ENCODE results near the gene CBLB. TPM values are rescaled to one million over a fixed set of nuclear protein-coding genes. Genes with fewer than 3 reads are reported as not detected.

Gene CBLB
- total and polyA plus RNA-seq, 2 of the 4 experiments (the other 2 are of a cell fraction): 10.1 to 20.1 TPM

GRCh38 chr3:105662306-105662705, 206.5 kb downstream of the CBLB start:
- peak overlapping the region; percentile 81; the same call in 1 of the 2 replicates for H2BK120ac ChIP-seq (ENCODE audit: low read depth, low read length)
- no peak overlapping the region for H2AK9ac ChIP-seq (replicated peaks; ENCODE audit: low read depth, low read length, poor library complexity)
- POLR2A ChIA-PET (ENCODE audit: unreplicated experiment): no interaction called here
- H3K36me3 ChIP-seq (ENCODE audit: control insufficient read depth, insufficient read depth, low read length): peaks cover 6% of the 10 kb centered on the region
- H3K4me1 ChIP-seq (ENCODE audit: control insufficient read depth, insufficient read depth, low read length): peaks cover 2% of the 10 kb centered on the region; the same call in 1 of the 2 replicates
- intact Hi-C loops (cut with micrococcal nuclease) (loop anchor here (10.0 kb wide), 1 partner anchor 1388 kb away; no protein-coding TSS in a partner anchor), dilution Hi-C loops (cut with HindIII; ENCODE audit: low sequenced_read_pairs, unreplicated experiment) (no loop called here), in situ Hi-C loops (cut with MboI; ENCODE audit: low sequenced_read_pairs) (no loop called here)
- no peak overlapping the region for H2BK20ac ChIP-seq (ENCODE audit: low read depth, low read length)
- H2BK5ac ChIP-seq (ENCODE audit: low read depth, low read length, poor library complexity, severe bottlenecking): peak overlapping the region; percentile 60
- H2AFZ ChIP-seq (replicated peaks; ENCODE audit: low read length, poor library complexity): no peak overlapping the region
- H3K4me3 ChIP-seq (ENCODE audit: insufficient read depth, low read depth, low read length): no peak overlapping the region
- H3K4ac ChIP-seq (ENCODE audit: low read depth, low read length): no peak overlapping the region
- H3K27ac ChIP-seq (ENCODE audit: insufficient read depth, low read length): no peak overlapping the region
- H4K5ac ChIP-seq (ENCODE audit: low read depth, low read length): no peak overlapping the region
- H4K20me1 ChIP-seq (ENCODE audit: insufficient read depth, low read length): no peaks in the 10 kb centered on the region
- no TSS peak for BruUV-seq (replicated peaks)
- no peak overlapping the region for H3K23ac ChIP-seq (ENCODE audit: low read depth, low read length)
- no peak overlapping the region for H3K56ac ChIP-seq (ENCODE audit: extremely low read depth, insufficient read depth, low read length)
- DNase-seq (no peak), ATAC-seq (ENCODE audit: low read depth) (peak; percentile 21; the same call in 1 of the 2 replicates)
- TF ChIP-seq CEBPB (IDR thresholded peaks at IDR 0.05; ENCODE audit: low read depth, low read length): no peak
- TF ChIP-seq SMC3 (IDR thresholded peaks at IDR 0.05; ENCODE audit: low read depth, low read length): no peak
- TF ChIP-seq POLR2A (IDR thresholded peaks at IDR 0.05; ENCODE audit: low read depth, low read length): no peak
- no peak for TF ChIP-seq RFX5 (IDR thresholded peaks at IDR 0.05; ENCODE audit: low read depth, low read length)
- no peak for TF ChIP-seq ELK1 (IDR thresholded peaks at IDR 0.05; ENCODE audit: borderline replicate concordance, low read depth, low read length)
- TF ChIP-seq CTCF (conservative IDR thresholded peaks at IDR 0.05; ENCODE audit: low read depth, low read length): no peak
- no peak for TF ChIP-seq MAZ (IDR thresholded peaks at IDR 0.05; ENCODE audit: borderline replicate concordance, low read depth, low read length)
- no peak for TF ChIP-seq NFE2L2 (IDR thresholded peaks at IDR 0.05; ENCODE audit: low read depth, low read length)
- no peak for TF ChIP-seq RAD21 (IDR thresholded peaks at IDR 0.05; ENCODE audit: low read length)
- TF ChIP-seq USF2 (IDR thresholded peaks at IDR 0.05; ENCODE audit: low read depth, low read length): no peak
- TF ChIP-seq MXI1 (IDR thresholded peaks at IDR 0.05; ENCODE audit: borderline replicate concordance, low read depth, low read length): no peak
- TF ChIP-seq BHLHE40 (IDR thresholded peaks at IDR 0.05; ENCODE audit: low read depth, low read length): no peak
- TF ChIP-seq RCOR1 (IDR thresholded peaks at IDR 0.05; ENCODE audit: insufficient replicate concordance, low read length): no peak
- TF ChIP-seq FOS (IDR thresholded peaks at IDR 0.05; ENCODE audit: low read depth, low read length): no peak
- no peak overlapping the region for H3K14ac ChIP-seq (replicated peaks; ENCODE audit: low read depth, low read length)
- H3K18ac ChIP-seq (ENCODE audit: low read depth, low read length): no peak overlapping the region; the same call in 1 of the 2 replicates
- no peak overlapping the region for H3K9ac ChIP-seq (ENCODE audit: low read depth, low read length)
- no peaks in the 10 kb centered on the region; a peak in 1 of 4 replicates for H3K79me1 ChIP-seq (ENCODE audit: low read depth in 1 of 2, low read length in 2 of 2)
- no peaks in the 10 kb centered on the region for H3K9me3 ChIP-seq (ENCODE audit: control insufficient read depth, insufficient read depth, low read length)
- no peaks in the 10 kb centered on the region for H3K27me3 ChIP-seq (ENCODE audit: control insufficient read depth, insufficient read depth, low read length)
- no peak overlapping the region for H2AK5ac ChIP-seq (ENCODE audit: low read depth, low read length)
- no peak overlapping the region for H4K91ac ChIP-seq (ENCODE audit: insufficient read depth, low read depth, low read length)
- H3K4me2 ChIP-seq (ENCODE audit: low read depth, low read length): no peak overlapping the region
- H3K9me1 ChIP-seq (ENCODE audit: insufficient read depth, low read length): peaks cover 3% of the 10 kb centered on the region; the same call in 1 of the 2 replicates
- 0 out of 4 replicates have a peak overlapping the region, but pooled peaks of 1 of the 2 experiments have one; percentile 9 for H4K8ac ChIP-seq (ENCODE audit: low read depth in 2 of 2, low read length in 2 of 2)
- CTCF ChIA-PET: no interaction called here
- H2BK15ac ChIP-seq (ENCODE audit: low read depth, low read length): no peak overlapping the region
